GM12875 (cell line): ENCODE data around the gene SPATA12.

ENCODE experiments used
- H3K4me3 ChIP-seq: one replicate; pipeline ENCODE4 v1.5.1; 2011; ENCODE audit warnings: low read depth, low read length, control low read depth
- TF ChIP-seq, protein P1 (sequence below): IDR thresholded peaks from 2 replicates; pipeline ENCODE4 v1.5.1; 2011; ENCODE audit warnings: low read depth, mild to moderate bottlenecking, control low read depth, inconsistent platforms, low read length, moderate library complexity, borderline replicate concordance; ENCODE audit not compliant: insufficient read depth

SPATA12 gene

DNA sequence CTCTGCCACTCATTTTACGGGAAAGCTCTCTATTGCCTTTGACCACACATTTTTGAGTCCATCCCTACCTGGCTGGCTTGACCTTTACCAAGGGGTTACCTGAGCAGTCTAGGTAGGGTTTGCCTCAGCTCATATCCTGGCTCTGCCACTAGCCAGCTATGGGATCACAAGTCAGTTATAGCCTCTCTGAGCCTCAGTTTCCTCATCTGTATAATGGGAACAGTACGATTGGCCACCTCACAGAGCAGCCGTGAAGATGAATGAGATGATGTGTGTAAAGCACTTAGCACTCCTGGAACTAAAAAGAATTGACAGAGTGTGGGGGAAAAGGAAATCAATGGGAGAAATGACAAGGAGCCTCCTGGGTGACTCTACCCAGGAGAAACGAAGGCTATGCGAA lies 28.0 kb downstream of the SPATA12 start:
- TF ChIP-seq, protein P1, sequence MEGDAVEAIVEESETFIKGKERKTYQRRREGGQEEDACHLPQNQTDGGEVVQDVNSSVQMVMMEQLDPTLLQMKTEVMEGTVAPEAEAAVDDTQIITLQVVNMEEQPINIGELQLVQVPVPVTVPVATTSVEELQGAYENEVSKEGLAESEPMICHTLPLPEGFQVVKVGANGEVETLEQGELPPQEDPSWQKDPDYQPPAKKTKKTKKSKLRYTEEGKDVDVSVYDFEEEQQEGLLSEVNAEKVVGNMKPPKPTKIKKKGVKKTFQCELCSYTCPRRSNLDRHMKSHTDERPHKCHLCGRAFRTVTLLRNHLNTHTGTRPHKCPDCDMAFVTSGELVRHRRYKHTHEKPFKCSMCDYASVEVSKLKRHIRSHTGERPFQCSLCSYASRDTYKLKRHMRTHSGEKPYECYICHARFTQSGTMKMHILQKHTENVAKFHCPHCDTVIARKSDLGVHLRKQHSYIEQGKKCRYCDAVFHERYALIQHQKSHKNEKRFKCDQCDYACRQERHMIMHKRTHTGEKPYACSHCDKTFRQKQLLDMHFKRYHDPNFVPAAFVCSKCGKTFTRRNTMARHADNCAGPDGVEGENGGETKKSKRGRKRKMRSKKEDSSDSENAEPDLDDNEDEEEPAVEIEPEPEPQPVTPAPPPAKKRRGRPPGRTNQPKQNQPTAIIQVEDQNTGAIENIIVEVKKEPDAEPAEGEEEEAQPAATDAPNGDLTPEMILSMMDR: no peak
- no peak overlapping the region for H3K4me3 ChIP-seq

DNA sequence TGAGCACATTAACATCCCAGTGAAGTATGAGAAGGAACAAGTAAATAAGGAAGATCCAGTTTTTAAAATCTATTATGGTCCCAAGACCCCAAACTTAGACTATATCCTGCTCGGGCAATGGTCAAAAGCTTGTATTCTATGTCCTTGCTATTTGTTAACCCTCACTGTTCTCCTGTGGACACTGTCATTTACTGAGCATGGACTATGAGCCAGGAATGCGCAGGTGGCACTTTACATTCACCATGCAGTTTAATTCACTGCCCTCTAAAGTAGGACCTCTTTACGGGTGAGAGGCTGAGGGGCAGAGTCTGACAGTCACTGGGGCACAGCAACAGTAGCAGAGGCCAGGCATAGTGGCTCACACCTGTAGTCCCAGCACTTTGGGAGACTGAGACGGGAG lies 28.6 kb downstream of the SPATA12 start:
- TF ChIP-seq, protein P1: no peak
- no peak overlapping the region for H3K4me3 ChIP-seq

DNA sequence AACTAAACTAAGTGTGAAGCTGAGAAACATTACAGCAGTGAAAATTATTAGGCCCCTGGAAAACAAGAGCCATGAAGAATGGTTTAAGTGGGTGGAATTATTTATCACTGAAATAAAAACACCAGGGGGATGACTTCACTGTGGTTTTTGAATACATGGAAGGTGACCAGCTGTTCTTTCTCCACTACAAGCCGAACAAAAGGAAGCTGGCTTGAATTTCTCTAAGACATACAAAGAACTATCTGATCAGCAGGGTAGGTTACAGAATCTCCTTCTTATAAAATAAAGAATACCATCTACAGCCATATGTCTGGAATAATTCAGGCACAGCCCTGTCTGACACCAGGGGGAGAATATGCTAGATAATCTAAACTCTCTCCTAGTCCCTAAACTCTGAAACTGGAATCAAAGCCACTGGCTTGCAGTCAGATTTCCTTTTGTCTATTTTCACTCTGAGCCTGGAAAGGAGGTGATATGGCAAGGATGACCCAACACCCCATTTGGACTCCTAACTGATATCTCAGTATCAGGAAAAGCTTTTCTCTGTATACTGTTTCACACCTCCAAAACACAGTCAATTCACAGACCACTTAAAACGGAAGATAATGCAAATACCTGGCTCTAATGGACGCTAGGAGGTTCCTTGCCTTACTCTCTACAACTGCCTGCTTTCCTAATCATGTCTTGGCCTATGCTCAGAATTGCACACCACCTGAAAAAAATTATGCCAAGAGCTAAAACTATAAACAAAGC lies 31.2 kb downstream of the SPATA12 start:
- TF ChIP-seq, protein P1: no peak
- no peak overlapping the region for H3K4me3 ChIP-seq

DNA sequence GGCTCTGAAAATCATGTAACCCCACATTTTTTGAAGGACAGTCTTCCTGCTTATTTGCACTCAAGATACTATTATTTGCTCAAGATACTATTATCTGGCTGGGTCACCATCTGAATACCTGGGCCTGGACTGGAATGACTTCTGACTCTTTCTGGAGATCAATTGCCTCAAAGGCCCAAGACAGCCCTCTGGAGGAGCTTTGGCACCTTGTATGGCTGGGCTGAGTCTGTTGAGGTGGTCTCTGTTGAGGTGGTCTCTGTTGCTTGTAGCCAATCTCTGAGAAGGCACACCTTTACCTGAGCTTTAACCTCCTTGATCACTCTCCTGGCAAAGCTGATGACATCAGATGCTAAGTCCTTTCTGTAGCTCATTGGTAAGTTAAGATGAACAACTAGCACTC lies 33.0 kb downstream of the SPATA12 start:
- H3K4me3 ChIP-seq: no peak overlapping the region

DNA sequence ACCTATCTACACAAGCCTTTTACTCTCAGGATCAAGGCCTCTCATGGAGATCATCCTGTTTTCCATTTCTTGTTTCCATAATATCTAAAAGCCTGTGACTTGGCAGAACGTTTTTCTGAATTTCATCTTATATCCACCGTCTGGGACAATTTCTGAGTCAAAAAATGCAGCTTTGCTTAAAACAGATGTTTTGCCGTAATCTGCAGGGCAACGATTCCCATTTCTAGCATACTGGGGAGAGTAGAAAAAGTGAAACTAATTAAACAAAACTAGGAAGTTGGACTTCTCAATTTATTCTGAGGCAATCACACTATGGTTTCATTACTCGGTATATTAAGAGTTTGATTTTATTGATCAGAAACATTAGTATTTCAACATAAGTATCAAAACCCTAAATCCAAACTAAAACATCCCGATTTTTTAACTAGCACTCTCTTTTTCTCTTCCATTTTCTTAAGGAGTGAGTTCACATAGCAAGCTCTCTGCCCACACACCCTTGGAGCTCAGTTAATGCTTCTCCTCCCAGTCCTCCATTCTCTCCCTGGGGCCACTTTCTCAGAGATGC lies 33.6 kb downstream of the SPATA12 start:
- H3K4me3 ChIP-seq: no peak overlapping the region
- TF ChIP-seq, protein P1: no peak

More for the DNA sequence above, 33.0 kb downstream of the SPATA12 start:
- TF ChIP-seq, protein P1: no peak

DNA sequence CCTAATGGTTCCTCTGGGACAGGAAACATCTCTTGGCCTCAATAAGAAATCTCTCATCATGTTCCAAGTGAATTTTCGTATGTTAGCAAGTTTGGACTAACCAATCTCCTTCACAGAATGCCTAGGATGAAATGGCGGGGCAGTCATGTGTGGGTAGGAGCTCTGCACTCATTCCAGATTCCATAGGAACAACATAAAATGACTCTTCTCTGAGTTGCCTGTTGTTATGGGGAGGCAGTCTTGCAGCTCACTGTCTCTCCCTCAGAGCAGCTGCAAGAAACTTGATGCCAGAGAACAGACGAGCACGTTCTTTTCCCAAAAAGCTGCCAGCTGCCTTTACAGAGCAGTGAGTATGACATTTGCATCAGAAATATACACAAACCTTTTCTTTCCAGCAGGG lies 34.1 kb downstream of the SPATA12 start:
- no peak overlapping the region for H3K4me3 ChIP-seq

More for the DNA sequence above, 34.1 kb downstream of the SPATA12 start:
- TF ChIP-seq, protein P1: no peak
